ENCODE data around the gene USP7. TPM values are rescaled to one million over a fixed set of nuclear protein-coding genes. Genes with fewer than 3 reads are reported as not detected.

USP7 gene
- total and polyA plus RNA-seq, 10 of the 15 experiments (the other 5 are each of a cell fraction or from before 2014, with no cell fraction given), result 16.2 to 133 (median 60.5) TPM

DNA sequence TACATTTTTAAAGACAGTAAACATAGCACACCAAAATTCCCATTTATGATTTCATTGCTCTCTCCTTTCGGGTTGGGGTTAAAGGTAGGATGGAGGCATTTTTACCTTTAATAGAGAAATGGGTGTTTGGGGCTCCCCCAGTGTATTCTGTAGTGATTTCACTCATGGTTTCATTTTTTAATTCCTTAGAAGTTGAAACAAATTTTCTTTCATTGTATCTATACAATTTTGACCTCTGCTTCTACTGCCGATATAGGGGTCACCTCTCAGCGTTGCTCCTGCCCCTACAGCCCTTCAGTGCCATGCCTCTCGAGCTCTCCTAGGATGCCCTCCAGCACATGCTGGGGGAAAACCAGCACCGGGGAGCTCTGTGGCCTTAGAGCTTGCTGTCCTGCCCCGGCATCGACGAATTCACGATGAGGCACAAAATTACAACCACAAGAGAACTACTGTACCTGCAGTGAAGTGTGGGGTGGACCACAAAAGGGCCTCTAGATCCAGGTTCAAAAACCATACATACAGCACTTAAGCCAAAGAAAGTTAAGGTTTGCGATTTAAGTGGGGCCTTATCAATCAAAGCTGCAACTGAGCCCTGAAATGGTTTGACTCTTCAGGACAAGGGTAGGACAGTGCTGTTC is 42.2 kb downstream of the USP7 start:
- Histone ChIP-seq H3K27me3 (replicated peaks in 1 of 2; ENCODE audit: control insufficient read depth in 2 of 2, insufficient read depth in 2 of 2, low read length in 1 of 2) (no peaks in the 10 kb centered on the region), H3K36me3 (ENCODE audit: control insufficient read depth in 2 of 2, insufficient read depth in 2 of 2, low read length in 1 of 2) (peaks cover 30 to 49% of the 10 kb centered on the region in 2 experiments), H3K9me3 (replicated peaks; ENCODE audit: control insufficient read depth, insufficient read depth, low read length) (no peaks in the 10 kb centered on the region), H4K20me1 (ENCODE audit: control insufficient read depth, insufficient read depth) (peaks cover 17% of the 10 kb centered on the region), H3K4me1 (ENCODE audit: control insufficient read depth, insufficient read depth, low read length) (peaks cover 26% of the 10 kb centered on the region), H2AFZ (ENCODE audit: control insufficient read depth, low read depth, low read length) (no peak overlapping the region), H3K4me2 (ENCODE audit: control insufficient read depth, insufficient read depth) (no peak overlapping the region), H3K4me3 (no peak overlapping the region), H3K9ac (ENCODE audit: control insufficient read depth, insufficient read depth, low read length) (no peak overlapping the region), H3K27ac (ENCODE audit: control insufficient read depth, insufficient read depth) (peak overlapping the region; percentile 29), H3K79me2 (ENCODE audit: control insufficient read depth, insufficient read depth, low read length) (peaks cover 31% of the 10 kb centered on the region)
- no peak for DNase-seq (ENCODE audit: low read depth, low spot score)
- ChIA-PET POLR2A (no interaction called here), SMC1A (ENCODE audit: uncharacterized antibody, unreplicated experiment) (interaction anchor here (1.1 kb wide), 1 partner anchor 15 kb away, joined by 3 read pairs; no protein-coding TSS in a partner anchor), RAD21 (ENCODE audit: unreplicated experiment) (interaction anchor here (1.2 kb wide), 1 partner anchor 15 kb away, joined by 4 read pairs; no protein-coding TSS in a partner anchor), CTCF (interaction anchor here (1.0 to 3.3 kb wide), 3 partner anchors 15 to 112 kb away, joined by 3 to 12 read pairs (median 7); no protein-coding TSS in a partner anchor)
- no TSS peak for BruUV-seq (replicated peaks)
- intact Hi-C loops (cut with micrococcal nuclease; ENCODE audit: unreplicated experiment) (no loop called here), in situ Hi-C loops (cut with MboI) (no loop called here)
- WGBS (ENCODE audit: insufficient coverage, insufficient replicate concordance, low lambda C conversion rate, missing lambda C conversion rate), result 95% methylated on average over 10 of the region's 10 CpGs
- no peak for FAIRE-seq
- TF ChIP-seq SMAD5 (IDR thresholded peaks at IDR 0.05; ENCODE audit: low read depth) (no peak), NR2F1 (conservative IDR thresholded peaks at IDR 0.05) (0 out of 2 replicates have a peak, but pooled peaks have one; percentile 25)
- ATAC-seq, result peak; percentile 14; the same call in 2 of the 3 replicates

GRCh38 chr16:8920645-8921346 is 42.9 kb downstream of the USP7 start:
- Histone ChIP-seq H3K4me1 (ENCODE audit: control insufficient read depth, insufficient read depth, low read length) (peaks cover 26% of the 10 kb centered on the region), H3K4me2 (ENCODE audit: control insufficient read depth, insufficient read depth) (no peak overlapping the region), H3K4me3 (no peak overlapping the region), H4K20me1 (ENCODE audit: control insufficient read depth, insufficient read depth) (peaks cover 17% of the 10 kb centered on the region), H3K79me2 (ENCODE audit: control insufficient read depth, insufficient read depth, low read length) (peaks cover 28% of the 10 kb centered on the region), H3K27me3 (replicated peaks in 1 of 2; ENCODE audit: control insufficient read depth in 2 of 2, insufficient read depth in 2 of 2, low read length in 1 of 2) (no peaks in the 10 kb centered on the region), H3K36me3 (ENCODE audit: control insufficient read depth in 2 of 2, insufficient read depth in 2 of 2, low read length in 1 of 2) (peaks cover 30 to 53% of the 10 kb centered on the region in 2 experiments), H3K9me3 (replicated peaks; ENCODE audit: control insufficient read depth, insufficient read depth, low read length) (no peaks in the 10 kb centered on the region), H3K9ac (ENCODE audit: control insufficient read depth, insufficient read depth, low read length) (no peak overlapping the region), H2AFZ (ENCODE audit: control insufficient read depth, low read depth, low read length) (no peak overlapping the region), H3K27ac (ENCODE audit: control insufficient read depth, insufficient read depth) (peak overlapping the region; percentile 29)
- ChIA-PET SMC1A (ENCODE audit: uncharacterized antibody, unreplicated experiment) (interaction anchor here (1.1 to 1.5 kb wide), 2 partner anchors 15 to 22 kb away, joined by 3 to 4 read pairs; no protein-coding TSS in a partner anchor), POLR2A (no interaction called here), RAD21 (ENCODE audit: unreplicated experiment) (no interaction called here), CTCF (interaction anchor here (1.0 to 3.3 kb wide), 3 partner anchors 16 to 112 kb away, joined by 3 to 12 read pairs (median 7); no protein-coding TSS in a partner anchor)
- DNase-seq (ENCODE audit: low read depth, low spot score) (no peak), ATAC-seq (no peak), FAIRE-seq (no peak)
- BruUV-seq (replicated peaks), result no TSS peak
- in situ Hi-C loops (cut with MboI) (no loop called here), intact Hi-C loops (cut with micrococcal nuclease; ENCODE audit: unreplicated experiment) (no loop called here)
- 44% methylated on average over 6 of the region's 6 CpGs for WGBS (ENCODE audit: insufficient coverage, insufficient replicate concordance, low lambda C conversion rate, missing lambda C conversion rate)
- TF ChIP-seq SMAD1 (IDR thresholded peaks at IDR 0.05; ENCODE audit: low read depth, partially characterized antibody) (no peak), IKZF2 (IDR thresholded peaks at IDR 0.05) (0 out of 4 replicates have a peak, but pooled peaks of 1 of the 2 experiments have one; percentile 20), NRF1 (conservative IDR thresholded peaks at IDR 0.05; ENCODE audit: low read depth, low read length) (no peak), CHD2 (IDR thresholded peaks at IDR 0.05; ENCODE audit: borderline replicate concordance, low read depth, low read length) (no peak), HDAC6 (IDR thresholded peaks at IDR 0.05; ENCODE audit: unreplicated experiment) (no peak), NFIC (IDR thresholded peaks at IDR 0.05; ENCODE audit: low read depth, low read length) (peak; percentile 36; the same call in 1 of the 2 replicates), ELK1 (IDR thresholded peaks at IDR 0.05; ENCODE audit: low read depth, low read length) (no peak), ATF2 (IDR thresholded peaks at IDR 0.05; ENCODE audit: low read length) (0 out of 2 replicates have a peak, but pooled peaks have one; percentile 18), BCL11A (IDR thresholded peaks at IDR 0.05; ENCODE audit: low read depth, low read length) (no peak)
- TF ChIP-seq, protein P1, sequence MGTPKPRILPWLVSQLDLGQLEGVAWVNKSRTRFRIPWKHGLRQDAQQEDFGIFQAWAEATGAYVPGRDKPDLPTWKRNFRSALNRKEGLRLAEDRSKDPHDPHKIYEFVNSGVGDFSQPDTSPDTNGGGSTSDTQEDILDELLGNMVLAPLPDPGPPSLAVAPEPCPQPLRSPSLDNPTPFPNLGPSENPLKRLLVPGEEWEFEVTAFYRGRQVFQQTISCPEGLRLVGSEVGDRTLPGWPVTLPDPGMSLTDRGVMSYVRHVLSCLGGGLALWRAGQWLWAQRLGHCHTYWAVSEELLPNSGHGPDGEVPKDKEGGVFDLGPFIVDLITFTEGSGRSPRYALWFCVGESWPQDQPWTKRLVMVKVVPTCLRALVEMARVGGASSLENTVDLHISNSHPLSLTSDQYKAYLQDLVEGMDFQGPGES (IDR thresholded peaks at IDR 0.05), result no peak

All from GM12878 (cell line).